GM19468 (cell line): ENCODE measurements around the gene LRFN4.
A peak's percentile ranks its signal among the peaks of the same experiment; 100 is the strongest.

Source experiments
- ATAC-seq: cut with Tn5 transposase; IDR thresholded peaks from one replicate; pipeline ENCODE4 v1.9.1; 2021; ENCODE audit warnings: mild to moderate bottlenecking, moderate library complexity, moderate number of reproducible peaks; ENCODE audit not compliant: unreplicated experiment; ENCODE audit errors: extremely low read depth

The LRFN4 gene

GRCh38 chr11:66844496-66845142 is 12.2 kb upstream of the LRFN4 start:
- no peak for ATAC-seq

DNA sequence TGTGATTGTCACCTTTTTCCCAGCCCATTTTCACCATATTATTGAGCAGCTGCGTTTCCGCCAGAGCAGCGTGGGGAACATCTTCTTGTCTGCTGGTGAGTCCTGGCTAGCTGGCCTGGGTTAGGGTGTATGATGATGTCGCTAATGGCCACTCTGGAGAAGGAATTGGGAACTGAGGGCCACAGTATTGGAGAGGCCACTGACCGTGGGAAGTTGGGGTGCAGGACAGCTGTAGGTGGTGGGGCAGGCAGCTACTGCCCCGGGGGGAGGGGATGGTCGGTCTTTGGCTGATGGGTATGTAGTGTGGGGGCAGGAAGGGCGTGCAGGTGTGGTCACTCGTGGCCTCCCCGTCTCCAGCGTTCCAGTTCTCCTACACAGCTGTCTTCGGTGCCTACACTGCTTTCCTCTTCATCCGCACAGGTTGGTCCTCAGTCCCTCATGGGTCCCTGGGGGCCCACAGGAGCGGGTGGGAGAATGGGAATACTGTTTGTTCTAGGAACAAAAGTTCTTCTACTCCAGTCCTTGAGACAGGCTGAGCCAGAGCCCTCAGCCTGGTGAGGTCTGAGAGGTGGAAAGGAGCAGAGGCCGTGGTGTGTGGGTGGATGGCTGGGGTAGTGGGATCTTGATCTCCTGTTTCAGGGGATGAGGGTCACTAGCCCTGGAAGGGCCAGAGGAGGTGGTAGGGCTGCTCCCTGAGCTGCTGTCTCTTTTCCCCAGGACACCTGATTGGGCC is 11.6 kb upstream of the LRFN4 start:
- no peak for ATAC-seq

DNA sequence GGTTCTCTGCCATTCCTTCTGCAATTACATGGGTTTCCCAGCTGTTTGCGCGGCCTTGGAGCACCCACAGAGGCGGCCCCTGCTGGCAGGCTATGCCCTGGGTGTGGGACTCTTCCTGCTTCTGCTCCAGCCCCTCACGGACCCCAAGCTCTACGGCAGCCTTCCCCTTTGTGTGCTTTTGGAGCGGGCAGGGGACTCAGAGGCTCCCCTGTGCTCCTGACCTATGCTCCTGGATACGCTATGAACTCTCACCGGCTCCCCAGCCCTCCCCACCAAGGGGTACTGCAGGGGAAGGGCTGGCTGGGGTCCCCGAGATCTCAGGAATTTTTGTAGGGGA is 11.0 kb upstream of the LRFN4 start:
- ATAC-seq, result no peak

DNA sequence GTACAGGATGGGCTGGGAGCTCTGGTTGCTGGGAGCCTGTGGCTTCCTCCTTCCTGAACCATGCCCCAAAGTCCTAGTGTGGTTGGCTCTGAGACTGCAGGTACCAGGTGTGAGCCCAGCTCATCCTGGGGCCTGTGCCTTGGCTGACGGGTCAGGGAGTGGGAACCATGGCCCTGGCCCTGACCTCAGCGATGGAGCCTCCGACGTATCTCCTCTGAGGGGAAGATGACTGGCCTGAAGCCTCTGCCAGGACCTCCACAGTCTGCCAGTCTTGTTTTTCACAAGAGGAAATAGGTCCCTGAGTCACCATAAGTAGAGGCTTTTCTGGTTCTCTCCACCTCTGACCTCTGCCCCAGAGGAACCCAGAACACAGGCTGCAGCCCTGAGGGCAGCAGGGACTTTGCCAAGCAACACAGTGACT is 10.2 kb upstream of the LRFN4 start:
- ATAC-seq, result no peak

- ATAC-seq, result no peak
These were observed 9.2 kb upstream of the LRFN4 start for GRCh38 chr11:66847461-66848232.

GRCh38 chr11:66848671-66849500 is 8.0 kb upstream of the LRFN4 start:
- ATAC-seq, result no peak

DNA sequence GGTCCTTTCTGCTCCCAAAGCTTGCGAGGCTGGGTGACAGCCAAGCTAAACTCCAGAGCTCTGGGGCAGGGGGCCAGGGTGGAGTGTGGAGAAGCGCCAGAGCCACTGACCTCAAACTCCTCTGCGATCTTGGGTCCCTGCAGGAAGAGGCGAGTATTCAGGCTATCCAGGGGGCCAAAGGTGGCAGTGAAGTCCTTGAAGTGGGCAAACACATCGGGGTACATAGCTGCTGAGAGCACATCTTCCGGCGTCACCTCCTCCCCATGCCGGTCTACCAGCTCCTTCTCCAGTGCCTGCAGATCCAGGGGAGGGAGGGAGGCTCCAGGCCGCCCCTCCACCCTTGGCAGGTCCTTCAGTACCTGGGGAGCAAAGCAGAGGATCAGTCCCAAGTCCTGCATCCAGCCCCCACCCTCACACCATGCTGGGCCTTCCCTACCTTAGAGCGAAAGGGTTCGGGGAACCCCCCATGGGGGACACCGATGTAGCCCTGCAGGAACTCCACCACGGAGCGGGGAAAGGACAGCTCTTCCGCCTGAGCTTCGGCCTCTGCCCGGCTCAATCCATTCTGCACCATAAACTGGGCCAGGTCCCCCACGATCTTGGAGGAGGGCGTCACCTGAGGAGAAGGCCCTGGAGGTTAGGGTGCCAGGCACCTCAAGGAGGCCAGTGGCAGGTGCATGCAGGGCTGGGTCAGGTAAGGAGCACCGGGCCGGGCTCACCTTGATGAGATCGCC is 7.2 kb upstream of the LRFN4 start:
- ATAC-seq, result no peak

DNA sequence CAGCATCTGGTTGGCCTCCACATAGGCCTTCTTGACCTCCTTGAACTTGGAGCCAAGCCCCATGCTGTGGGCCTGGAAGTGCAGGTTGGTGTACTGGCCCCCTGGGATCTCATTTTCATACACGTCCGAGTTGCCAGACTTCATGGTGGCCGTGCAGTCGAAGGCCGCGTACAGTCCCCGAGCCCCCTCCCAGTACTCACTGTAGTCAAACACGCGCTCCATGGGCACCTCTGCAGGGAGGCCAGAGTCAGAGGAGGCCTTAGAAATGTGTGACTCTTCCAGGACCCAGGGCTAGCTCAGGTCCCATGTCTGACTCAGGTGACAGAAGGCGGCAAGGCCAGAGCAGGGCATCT is 6.7 kb upstream of the LRFN4 start:
- no peak for ATAC-seq

DNA sequence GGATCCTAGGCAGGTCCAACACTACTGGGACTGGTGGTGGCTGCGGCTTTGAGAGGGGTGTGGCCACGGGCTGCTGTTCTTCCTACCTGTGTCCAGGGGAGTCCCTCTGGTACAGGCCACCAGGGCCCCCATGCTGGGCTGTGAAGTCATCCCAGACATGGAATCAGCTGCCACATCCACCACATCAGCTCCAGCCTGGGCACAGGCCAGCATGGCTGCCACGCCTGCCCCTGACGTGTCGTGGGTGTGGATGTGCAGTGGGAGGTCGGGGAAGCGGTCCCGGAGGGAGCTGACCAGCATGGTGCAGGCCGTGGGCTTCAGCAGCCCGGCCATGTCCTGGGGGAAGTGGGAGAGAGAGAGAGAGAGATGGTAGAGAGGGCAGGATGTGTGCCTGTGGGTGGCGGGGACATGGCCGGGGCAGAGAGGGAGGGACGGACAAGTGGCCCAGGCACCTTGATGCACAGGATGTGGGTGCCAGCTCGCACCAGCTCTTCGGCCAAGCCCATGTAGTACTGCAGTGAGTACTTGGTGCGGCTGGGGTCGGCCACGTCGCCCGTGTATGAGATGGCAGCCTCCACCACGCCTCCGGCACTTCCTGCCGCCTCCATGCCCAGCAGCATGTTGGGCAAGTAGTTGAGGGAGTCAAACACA is 6.2 kb upstream of the LRFN4 start:
- ATAC-seq, result no peak

GRCh38 chr11:66851239-66851596 is 5.6 kb upstream of the LRFN4 start:
- no peak for ATAC-seq

GRCh38 chr11:66851698-66852465 is 5.0 kb upstream of the LRFN4 start:
- no peak for ATAC-seq

DNA sequence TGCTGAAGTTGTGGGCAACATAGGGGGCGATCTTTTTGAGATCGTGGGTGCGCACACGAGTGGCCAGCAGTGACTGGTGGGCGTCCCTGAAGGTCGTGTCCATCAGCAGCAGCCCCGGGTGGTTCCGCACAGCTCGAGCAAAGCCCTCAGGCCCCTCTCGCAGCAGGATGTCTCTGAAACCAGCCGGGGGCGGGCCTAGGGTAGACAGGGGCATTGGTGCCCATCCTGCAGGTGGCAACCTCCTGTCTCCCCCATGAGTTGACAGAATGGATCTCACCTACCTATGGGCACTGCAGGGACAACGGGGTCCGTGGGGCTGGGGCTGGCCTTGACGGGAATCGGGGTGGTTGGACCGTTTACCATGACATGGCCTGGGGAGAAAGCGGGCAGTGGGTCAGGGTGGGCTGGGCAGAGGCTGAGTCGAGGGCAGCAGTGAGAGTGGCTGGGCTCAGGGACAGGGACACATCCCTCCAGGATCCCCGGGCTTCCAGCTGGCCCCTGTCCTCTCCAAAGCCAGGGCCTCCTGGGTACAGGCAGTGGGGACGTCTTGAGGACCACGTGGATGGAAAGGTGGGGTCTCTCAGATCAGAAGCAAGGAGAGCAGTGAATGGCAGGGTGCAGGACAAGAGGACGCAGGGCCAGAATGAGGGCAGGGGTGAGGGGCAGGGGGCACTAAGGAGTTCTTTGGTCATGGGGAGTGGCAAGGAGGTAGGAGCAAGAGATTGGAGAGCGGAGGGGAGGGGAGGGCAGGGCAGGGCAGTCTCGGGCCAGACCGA is 4.2 kb upstream of the LRFN4 start:
- ATAC-seq, result no peak

DNA sequence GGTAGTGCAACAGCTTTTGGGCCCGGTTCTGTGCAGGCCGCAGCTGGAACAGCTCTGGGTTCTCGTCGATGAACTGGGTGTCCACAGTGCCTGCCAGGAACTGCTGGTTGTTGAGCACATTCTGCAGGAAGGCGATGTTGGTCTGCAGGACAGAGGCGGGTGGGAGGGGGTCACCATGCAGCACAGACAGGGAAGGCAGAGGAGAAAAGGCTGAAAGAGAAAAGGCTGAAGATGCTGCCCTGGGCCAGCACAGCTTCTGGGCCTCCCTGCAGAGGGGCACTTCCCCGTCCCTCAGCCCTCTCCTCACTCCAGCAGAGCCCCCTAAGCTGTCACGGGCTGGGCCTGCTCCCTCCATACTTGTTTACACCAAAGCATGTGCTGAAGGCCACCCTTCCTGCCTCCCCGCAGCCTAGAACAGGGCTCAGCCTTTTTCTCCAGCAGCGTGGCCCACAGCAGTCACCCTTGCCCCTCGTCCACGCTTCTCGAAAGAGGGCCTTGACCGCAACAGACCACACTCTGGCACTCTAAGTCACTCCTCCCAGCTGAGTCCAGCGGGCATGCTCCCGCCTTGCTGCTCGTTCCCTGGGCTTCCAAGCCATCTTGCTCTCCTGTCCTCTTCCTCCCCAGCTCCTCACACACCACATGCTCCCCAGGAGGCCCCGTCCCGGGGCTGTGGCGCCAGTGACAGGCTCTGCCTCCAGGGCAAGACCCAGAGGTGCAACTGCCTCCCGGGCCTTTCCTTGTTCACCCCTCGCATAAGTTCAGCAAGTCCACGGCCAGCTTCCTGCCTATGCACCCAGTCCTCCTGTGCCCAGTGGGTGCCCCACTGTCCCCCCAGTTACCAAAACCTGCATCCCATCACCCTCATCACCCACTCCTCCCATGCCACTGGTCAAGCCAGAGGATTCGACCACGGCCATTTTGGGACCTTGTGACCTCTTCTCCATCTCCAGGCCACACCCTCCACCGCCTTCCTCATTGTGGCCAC is 3.3 kb upstream of the LRFN4 start:
- ATAC-seq, result no peak

DNA sequence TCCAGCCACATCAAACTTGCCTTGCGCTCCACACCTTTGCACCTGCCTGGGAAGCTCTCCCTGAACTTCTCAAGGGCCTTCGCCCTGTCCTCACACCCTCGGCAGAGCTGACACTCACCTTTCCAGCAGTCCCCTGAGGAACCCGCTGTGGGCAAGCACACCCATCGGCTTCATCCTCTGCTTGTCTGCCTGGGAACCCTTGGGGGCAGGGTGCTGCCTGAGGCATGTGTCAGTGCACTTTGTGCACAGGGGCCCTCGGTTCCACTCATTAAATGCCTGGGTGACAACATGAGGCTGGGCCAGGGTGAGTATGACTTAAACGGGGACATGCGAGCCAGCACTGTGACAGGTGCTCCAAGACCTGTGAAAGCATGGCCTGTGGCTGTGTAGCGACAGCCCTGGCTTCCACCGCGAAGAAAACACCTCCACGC is 2.6 kb upstream of the LRFN4 start:
- ATAC-seq, result no peak

GRCh38 chr11:66854729-66855211 is 2.1 kb upstream of the LRFN4 start:
- no peak for ATAC-seq

GRCh38 chr11:66855574-66856495 is 1.0 kb upstream of the LRFN4 start:
- peak; percentile 77 for ATAC-seq
